Right lobe of liver (tissue), 6 donors: ENCODE data around the gene GPBP1L1. TPM values are rescaled to one million over a fixed set of nuclear protein-coding genes. Genes with fewer than 3 reads are reported as not detected.

Experiments
- ATAC-seq, 4 donors: fragments of 200-7000 bp; cut with Tn5 transposase; one replicate each; pipeline ENCODE4 v1.9.1; 2020; ENCODE audit warnings: mild to moderate bottlenecking in 4 of 4, moderate library complexity in 4 of 4
- DNase-seq, 3 donors: peaks; one replicate each; pipeline ENCODE4 v3.0.0-alpha.2; 2020
- H3K27ac ChIP-seq, 3 donors: fragments of 200-600 bp; one replicate each; pipeline ENCODE4 v1.8.0; 2022
- H3K27me3 ChIP-seq, 2 donors: fragments of 200-600 bp; one replicate each; pipeline ENCODE4 v1.8.0; 2022
- H3K36me3 ChIP-seq, 4 donors: fragments of 200-600 bp; sonication (generic) in 1 of 4; one replicate each; pipeline versions ENCODE4 v1.5.1 to v1.8.0; 2017 to 2022; ENCODE audit warnings: control low read depth in 1 of 4
- H3K4me1 ChIP-seq, 4 donors: fragments of 200-600 bp; sonication (generic) in 1 of 4; one replicate each; pipeline versions ENCODE4 v1.5.1 to v1.8.0; 2017 to 2022; ENCODE audit warnings: control low read depth in 1 of 4
- H3K4me3 ChIP-seq, 3 donors: fragments of 200-600 bp; one replicate each; pipeline ENCODE4 v1.8.0; 2022
- H3K9me3 ChIP-seq, 4 donors: fragments of 200-600 bp; sonication (generic) in 1 of 4; one replicate each; pipeline versions ENCODE4 v1.5.1 to v1.8.0; 2017 to 2022; ENCODE audit warnings: control low read depth in 1 of 4
- CTCF ChIP-seq, 4 donors: fragments of 200-600 bp in 3 of 4; fragments of 450-650 bp in 1 of 4; IDR thresholded peaks; one replicate each; pipeline versions ENCODE4 v1.5.1 to v1.8.0; 2016 to 2022; ENCODE audit warnings: antibody characterized with exemption in 4 of 4, mild to moderate bottlenecking in 2 of 4
- POLR2A ChIP-seq: fragments of 450-650 bp; IDR thresholded peaks from one replicate; pipeline ENCODE4 v1.6.1; 2017; ENCODE audit warnings: antibody characterized with exemption, mild to moderate bottlenecking
- WGBS: methylation state at CpG from one replicate; pipeline ENCODE4 v1.1.6; 2018; ENCODE audit warnings: low coverage, low lambda C conversion rate; ENCODE audit not compliant: insufficient coverage; ENCODE audit errors: missing lambda C conversion rate; 5-methylcytosine and 5-hydroxymethylcytosine counted together
- intact Hi-C, 2 donors: fragments of 100-400 bp; cut with DNase I; formaldehyde crosslinking; loops; one replicate each; pipeline versions ENCODE4 v1.11.2 to v1.14.1; 2022
- total RNA-seq, 6 experiments: library from RNA; depleted of rRNA in 2 of 6; stranded (reverse); fragments of >200 nt in 2 of 6; fragmentation: NEBNext Ultra II Directional in 3 of 6; extraction: Animal tissue kit (Norgen Biotek cat#: 25700) in 3 of 6; gene quantifications; one replicate each; pipeline versions ENCODE4 v1.1.0 to v1.2.4, GENCODE V29; 2016 to 2023
- donor health status: DM: no; HTN: yes; CAD: no.
- donor health status: DM: no; HTN: no; CAD: no.
- donor health status: DM: no; HTN: no; CAD: no.
- donor health status: DM: no; HTN: yes; CAD: no.
- donor health status: DM: no; HTN: yes; CAD: no.

Gene GPBP1L1
- total RNA-seq, 6 experiments from 2014 or later, result 51.2 to 80.0 (median 67.3) TPM

GRCh38 chr1:45620588-45621500 is 65.5 kb downstream of the GPBP1L1 start:
- H3K27ac ChIP-seq, result no peak overlapping the region
- no peaks in the 10 kb centered on the region for H3K9me3 ChIP-seq
- ATAC-seq (peak in 1 of 4 donors; percentile 10), DNase-seq (no peak)
- intact Hi-C loops, result no loop called here
- H3K4me1 ChIP-seq, result peaks cover 0 to 10% (median 0%) of the 10 kb centered on the region in 4 donors
- no peaks in the 10 kb centered on the region for H3K27me3 ChIP-seq
- TF ChIP-seq POLR2A (no peak), CTCF (IDR thresholded peaks at IDR 0.05) (no peak)
- H3K4me3 ChIP-seq, result no peak overlapping the region
- H3K36me3 ChIP-seq, result peaks cover 0 to 44% (median 14%) of the 10 kb centered on the region in 4 donors
- 90% methylated on average over 4 of the region's 17 CpGs for WGBS

GRCh38 chr1:45619149-45619921 is 67.0 kb downstream of the GPBP1L1 start:
- H3K9me3 ChIP-seq, result no peaks in the 10 kb centered on the region
- ATAC-seq (peak in 2 of 4 donors; percentile 4 to 32), DNase-seq (no peak)
- no peak overlapping the region for H3K27ac ChIP-seq
- no peak for TF ChIP-seq CTCF (IDR thresholded peaks at IDR 0.05)
- no peak for TF ChIP-seq POLR2A
- intact Hi-C loops, result no loop called here
- H3K36me3 ChIP-seq, result peaks cover 0 to 50% (median 19%) of the 10 kb centered on the region in 4 donors
- no peaks in the 10 kb centered on the region for H3K27me3 ChIP-seq
- 40% methylated on average over 4 of the region's 8 CpGs for WGBS
- H3K4me1 ChIP-seq, result peaks cover 0 to 10% (median 0%) of the 10 kb centered on the region in 4 donors
- H3K4me3 ChIP-seq, result no peak overlapping the region

GRCh38 chr1:45617618-45618017 is 68.7 kb downstream of the GPBP1L1 start:
- peaks cover 0 to 54% (median 23%) of the 10 kb centered on the region in 4 donors for H3K36me3 ChIP-seq

More at GRCh38 chr1:45617618-45618017, 68.7 kb downstream of the GPBP1L1 start:
- Histone ChIP-seq H3K4me1 (peaks cover 0 to 6% (median 0%) of the 10 kb centered on the region in 4 donors), H3K9me3 (no peaks in the 10 kb centered on the region), H3K27me3 (no peaks in the 10 kb centered on the region), H3K4me3 (no peak overlapping the region), H3K27ac (no peak overlapping the region)
- ATAC-seq, result no peak
- WGBS, result 63% methylated on average over 1 of the region's 4 CpGs
- no peak for DNase-seq
- TF ChIP-seq CTCF (IDR thresholded peaks at IDR 0.05) (no peak), POLR2A (no peak)
- intact Hi-C loops, result no loop called here
